AG10803 (cell line): ENCODE measurements around the gene CEACAM18.
A peak's percentile ranks its signal among the peaks of the same experiment; 100 is the strongest.

Source experiments
- DNase-seq: peaks from one replicate; pipeline ENCODE4 v3.0.0; 2010; ENCODE audit warnings: low read depth
- H3K4me3 ChIP-seq: 2 replicates; pipeline ENCODE4 v1.5.1; 2011; ENCODE audit warnings: mild to moderate bottlenecking, low read length, control low read depth
- CTCF ChIP-seq: conservative IDR thresholded peaks from 2 replicates; pipeline ENCODE4 v1.5.1; 2011; ENCODE audit warnings: mild to moderate bottlenecking, low read length, control low read depth, inconsistent platforms

Gene CEACAM18

GRCh38 chr19:51478381-51479234 lies at the start of gene CEACAM18:
Gene CEACAM18, plus strand, starts transcription at chr19:51478539.
- no peak within 1 kb of the TSS for H3K4me3 ChIP-seq
- TF ChIP-seq CTCF, result no peak
- no peak for DNase-seq

GRCh38 chr19:51430221-51430620 lies 48.1 kb upstream of the CEACAM18 start:
- TF ChIP-seq CTCF, result no peak

GRCh38 chr19:51431124-51431523 lies 47.2 kb upstream of the CEACAM18 start:
- DNase-seq, result no peak
- H3K4me3 ChIP-seq, result no peak overlapping the region
- TF ChIP-seq CTCF, result no peak

More at GRCh38 chr19:51430221-51430620, 48.1 kb upstream of the CEACAM18 start:
- no peak overlapping the region for H3K4me3 ChIP-seq
- DNase-seq, result no peak

GRCh38 chr19:51433043-51433442 lies 45.3 kb upstream of the CEACAM18 start:
- no peak for DNase-seq
- no peak overlapping the region for H3K4me3 ChIP-seq
- no peak for TF ChIP-seq CTCF

- no peak for TF ChIP-seq CTCF
- no peak overlapping the region for H3K4me3 ChIP-seq
- DNase-seq, result no peak
These were observed 43.9 kb upstream of the CEACAM18 start for GRCh38 chr19:51434456-51434855.

- H3K4me3 ChIP-seq, result no peak overlapping the region
- peak; percentile 49 for TF ChIP-seq CTCF
- DNase-seq, result peak; percentile 8
These were observed 39.3 kb upstream of the CEACAM18 start for GRCh38 chr19:51439021-51439465.

- no peak for DNase-seq
- no peak for TF ChIP-seq CTCF
- no peak overlapping the region for H3K4me3 ChIP-seq
These were observed 38.3 kb upstream of the CEACAM18 start for GRCh38 chr19:51440052-51440451.
